ENCODE results near the gene NAXE. TPM values are rescaled to one million over a fixed set of nuclear protein-coding genes. Genes with fewer than 3 reads are reported as not detected.
A peak's percentile ranks its signal among the peaks of the same experiment; 100 is the strongest.

NAXE gene
- total and polyA plus RNA-seq, 2 of the 13 experiments (the other 11 are each of a cell fraction or from before 2014, with no cell fraction given) = 39.4 to 59.4 TPM

GRCh38 chr1:156601122-156601830, 9.7 kb downstream of the NAXE start, which contains the start of gene GPATCH4 (continued):
- TF ChIP-seq UBTF (CRISPR knock-in tag; IDR thresholded peaks at IDR 0.05) = peak; percentile 60
- no peak for TF ChIP-seq ZNF761 (CRISPR knock-in tag; conservative IDR thresholded peaks at IDR 0.05)
- TF ChIP-seq, protein P1, sequence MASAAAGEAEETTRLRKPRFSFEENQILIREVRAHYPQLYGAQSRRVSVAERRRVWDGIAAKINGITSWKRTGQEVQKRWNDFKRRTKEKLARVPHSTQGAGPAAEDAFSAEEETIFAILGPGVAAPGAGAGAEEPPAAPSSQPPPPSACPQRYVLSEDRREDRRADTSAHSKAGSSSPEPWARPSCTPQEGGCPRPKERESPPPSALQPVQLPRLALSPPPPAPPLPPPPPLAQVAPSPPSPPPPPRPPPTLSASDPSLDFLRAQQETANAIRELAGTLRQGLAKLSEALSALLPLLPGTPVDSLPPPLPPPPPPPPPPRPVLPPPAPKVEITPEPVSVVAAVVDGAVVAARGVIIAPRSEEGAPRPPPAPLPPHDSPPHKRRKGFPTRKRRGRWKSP (CRISPR knock-in tag; IDR thresholded peaks at IDR 0.05) = peak; percentile 80; the same call in 1 of the 2 replicates
- no peak for TF ChIP-seq NAIF1 (CRISPR knock-in tag; IDR thresholded peaks at IDR 0.05; ENCODE audit: borderline replicate concordance)
- peak; percentile 68; the same call in 1 of the 2 replicates for TF ChIP-seq MED1 (CRISPR knock-in tag; IDR thresholded peaks at IDR 0.05)
- no peak; the same call in 1 of the 2 replicates for TF ChIP-seq HOXA9 (CRISPR knock-in tag; IDR thresholded peaks at IDR 0.05; ENCODE audit: borderline replicate concordance)
- peak; percentile 75; the same call in 1 of the 2 replicates for TF ChIP-seq ZNF598 (CRISPR knock-in tag; IDR thresholded peaks at IDR 0.05; ENCODE audit: borderline replicate concordance)
- 0 out of 2 replicates have a peak, but pooled peaks have one; percentile 69 for TF ChIP-seq GFI1 (CRISPR knock-in tag; IDR thresholded peaks at IDR 0.05; ENCODE audit: borderline replicate concordance)
- TF ChIP-seq ZSCAN20 (CRISPR knock-in tag; IDR thresholded peaks at IDR 0.05; ENCODE audit: borderline replicate concordance) = no peak
- TF ChIP-seq CBX1 (IDR thresholded peaks at IDR 0.05; ENCODE audit: low read depth) = no peak
- 0 out of 2 replicates have a peak, but pooled peaks have one; percentile 21 for TF ChIP-seq ZNF101 (CRISPR knock-in tag; IDR thresholded peaks at IDR 0.05; ENCODE audit: borderline replicate concordance, low read depth)
- no peak for TF ChIP-seq HNF4A (CRISPR knock-in tag; IDR thresholded peaks at IDR 0.05)
- peak; percentile 95 for TF ChIP-seq BRD4 (CRISPR knock-in tag; IDR thresholded peaks at IDR 0.05)
- TF ChIP-seq, protein P2, sequence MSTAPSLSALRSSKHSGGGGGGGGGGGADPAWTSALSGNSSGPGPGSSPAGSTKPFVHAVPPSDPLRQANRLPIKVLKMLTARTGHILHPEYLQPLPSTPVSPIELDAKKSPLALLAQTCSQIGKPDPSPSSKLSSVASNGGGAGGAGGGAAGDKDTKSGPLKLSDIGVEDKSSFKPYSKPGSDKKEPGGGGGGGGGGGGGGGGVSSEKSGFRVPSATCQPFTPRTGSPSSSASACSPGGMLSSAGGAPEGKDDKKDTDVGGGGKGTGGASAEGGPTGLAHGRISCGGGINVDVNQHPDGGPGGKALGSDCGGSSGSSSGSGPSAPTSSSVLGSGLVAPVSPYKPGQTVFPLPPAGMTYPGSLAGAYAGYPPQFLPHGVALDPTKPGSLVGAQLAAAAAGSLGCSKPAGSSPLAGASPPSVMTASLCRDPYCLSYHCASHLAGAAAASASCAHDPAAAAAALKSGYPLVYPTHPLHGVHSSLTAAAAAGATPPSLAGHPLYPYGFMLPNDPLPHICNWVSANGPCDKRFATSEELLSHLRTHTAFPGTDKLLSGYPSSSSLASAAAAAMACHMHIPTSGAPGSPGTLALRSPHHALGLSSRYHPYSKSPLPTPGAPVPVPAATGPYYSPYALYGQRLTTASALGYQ (CRISPR knock-in tag; IDR thresholded peaks at IDR 0.05) = peak; percentile 68; the same call in 1 of the 2 replicates
- TF ChIP-seq IKZF4 (CRISPR knock-in tag; IDR thresholded peaks at IDR 0.05; ENCODE audit: borderline replicate concordance, low read depth, not compliant biosample characterization) = peak; percentile 58
- TF ChIP-seq ZNF280B (CRISPR knock-in tag; IDR thresholded peaks at IDR 0.05; ENCODE audit: borderline replicate concordance) = 0 out of 2 replicates have a peak, but pooled peaks have one; percentile 33
- no peak for TF ChIP-seq TCF7L2 (IDR thresholded peaks at IDR 0.05; ENCODE audit: low read depth, low read length)
- TF ChIP-seq ZNF775 (CRISPR knock-in tag; IDR thresholded peaks at IDR 0.05; ENCODE audit: borderline replicate concordance) = no peak
- no peak for TF ChIP-seq SMAD9 (CRISPR knock-in tag; IDR thresholded peaks at IDR 0.05)
- TF ChIP-seq RFX1 (IDR thresholded peaks at IDR 0.05) = peak; percentile 60
- TF ChIP-seq TFAP4 (IDR thresholded peaks at IDR 0.05; ENCODE audit: borderline replicate concordance, low read depth) = 0 out of 2 replicates have a peak, but pooled peaks have one; percentile 13

Measured in HepG2 (cell line).